ENCODE measurements around the gene CCDC148. TPM values are rescaled to one million over a fixed set of nuclear protein-coding genes. Genes with fewer than 3 reads are reported as not detected.

CCDC148 gene
- total and polyA plus RNA-seq, 5 donors from 2014 or later = not detected

DNA sequence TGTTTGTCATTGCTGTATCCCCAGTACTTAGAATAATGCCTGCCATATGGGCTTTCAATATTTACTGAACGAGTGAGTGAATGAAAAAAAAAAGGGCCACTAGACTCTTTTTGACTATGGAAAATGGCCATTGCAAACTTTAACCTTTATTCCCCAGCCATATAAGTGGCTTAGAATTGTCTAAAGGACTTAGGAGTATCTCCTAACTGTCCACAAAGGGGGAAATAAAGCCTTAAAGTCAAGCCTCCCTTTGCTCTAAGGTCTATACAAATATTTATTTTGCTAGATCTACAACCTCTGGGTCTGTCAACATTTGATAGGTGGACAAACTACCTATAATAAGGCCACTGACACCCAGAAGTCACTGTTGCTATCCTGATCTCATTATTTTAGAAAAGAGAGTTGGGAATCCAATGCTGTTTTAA is 329.2 kb downstream of the CCDC148 start:
- ATAC-seq (ENCODE audit: low read depth in 2 of 2) (no peak), DNase-seq (no peak)
- H3K4me3 Mint-ChIP-seq = no peak overlapping the region
- H3K4me1 Mint-ChIP-seq = no peaks in the 10 kb centered on the region
- no peaks in the 10 kb centered on the region for H3K27me3 ChIP-seq (ENCODE audit: control insufficient read depth, insufficient read depth, low read length)
- no peaks in the 10 kb centered on the region for H3K36me3 Mint-ChIP-seq
- no peaks in the 10 kb centered on the region for H3K9me3 ChIP-seq (ENCODE audit: control insufficient read depth in 2 of 2, low read length in 2 of 2)
- no peaks in the 10 kb centered on the region for H3K36me3 ChIP-seq (ENCODE audit: control insufficient read depth, insufficient read depth, low read length)
- H3K27ac Mint-ChIP-seq = no peak overlapping the region
- no peaks in the 10 kb centered on the region for H3K9me3 Mint-ChIP-seq
- H3K4me3 ChIP-seq (ENCODE audit: low read depth, low read length) = no peak overlapping the region
- peaks cover 4% of the 10 kb centered on the region for H3K27me3 Mint-ChIP-seq
- no peak overlapping the region for H3K27ac ChIP-seq (ENCODE audit: insufficient read depth, low read length, poor library complexity, severe bottlenecking)
- H3K4me1 ChIP-seq (ENCODE audit: control insufficient read depth, insufficient read depth, low read length, poor library complexity, severe bottlenecking) = no peaks in the 10 kb centered on the region

DNA sequence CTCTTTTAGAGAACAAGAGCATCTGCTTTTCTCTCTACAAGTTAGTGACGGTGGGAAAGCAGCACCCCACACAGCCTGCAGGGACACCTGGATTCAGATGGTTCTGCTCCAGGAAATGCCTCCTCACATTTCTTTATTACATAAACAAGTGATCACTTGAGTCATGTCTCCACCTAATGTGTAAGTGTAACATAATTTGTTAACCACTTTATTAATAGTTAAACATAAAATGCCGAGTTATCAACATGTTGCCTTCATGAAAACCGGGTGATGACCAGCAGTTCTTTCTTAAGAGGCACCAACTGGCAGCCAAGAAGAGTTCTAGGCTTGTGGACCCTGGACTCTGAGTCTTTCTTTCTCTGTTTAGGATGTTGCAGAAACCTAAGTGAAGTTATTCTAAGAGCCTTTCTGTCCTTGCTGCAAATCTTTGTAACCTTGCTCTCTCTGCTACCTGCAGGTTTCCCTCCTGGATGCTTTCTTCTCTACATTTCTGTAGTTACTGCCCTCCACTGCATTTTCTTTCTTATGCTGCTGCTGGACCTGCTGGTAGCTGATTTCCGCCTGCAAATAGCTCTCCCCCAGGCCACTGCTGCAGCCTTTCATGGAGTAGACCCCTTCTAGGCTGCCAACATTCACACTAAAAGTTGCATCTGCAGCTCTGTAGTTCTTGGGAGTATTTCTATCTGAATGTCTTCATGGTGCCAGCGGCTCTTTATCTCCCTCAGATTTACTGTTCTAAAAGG is 330.6 kb downstream of the CCDC148 start:
- Mint-ChIP-seq H3K4me3 (no peak overlapping the region), H3K27ac (no peak overlapping the region), H3K36me3 (no peaks in the 10 kb centered on the region), H3K9me3 (no peaks in the 10 kb centered on the region), H3K27me3 (peaks cover 4% of the 10 kb centered on the region), H3K4me1 (no peaks in the 10 kb centered on the region)
- Histone ChIP-seq H3K36me3 (ENCODE audit: control insufficient read depth, insufficient read depth, low read length) (no peaks in the 10 kb centered on the region), H3K9me3 (ENCODE audit: control insufficient read depth in 2 of 2, low read length in 2 of 2) (no peaks in the 10 kb centered on the region), H3K27ac (ENCODE audit: insufficient read depth, low read length, poor library complexity, severe bottlenecking) (no peak overlapping the region), H3K27me3 (ENCODE audit: control insufficient read depth, insufficient read depth, low read length) (no peaks in the 10 kb centered on the region), H3K4me3 (ENCODE audit: low read depth, low read length) (no peak overlapping the region), H3K4me1 (ENCODE audit: control insufficient read depth, insufficient read depth, low read length, poor library complexity, severe bottlenecking) (no peaks in the 10 kb centered on the region)
- DNase-seq = no peak
- ATAC-seq (ENCODE audit: low read depth in 2 of 2) = no peak

DNA sequence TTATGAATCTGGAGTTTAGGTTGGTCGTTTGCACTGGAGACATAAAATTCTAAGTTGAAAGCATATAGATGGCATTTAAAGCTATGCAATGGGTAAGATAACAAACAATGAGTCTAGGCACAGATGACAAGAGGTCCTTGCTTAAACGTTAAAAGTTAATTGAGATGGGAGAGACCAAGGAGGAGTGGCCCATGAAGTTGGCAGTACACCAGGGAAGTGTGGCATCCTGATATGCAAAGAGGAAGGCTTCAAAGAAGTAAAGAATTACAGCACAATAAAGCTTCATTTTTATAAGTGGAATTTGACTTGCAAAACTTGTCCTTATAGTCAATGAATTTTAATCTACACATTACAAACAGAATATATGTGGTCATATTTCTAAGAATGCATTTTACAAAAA is 331.7 kb downstream of the CCDC148 start:
- Mint-ChIP-seq H3K27ac (no peak overlapping the region), H3K4me1 (no peaks in the 10 kb centered on the region), H3K27me3 (peaks cover 4% of the 10 kb centered on the region), H3K4me3 (no peak overlapping the region), H3K36me3 (no peaks in the 10 kb centered on the region), H3K9me3 (no peaks in the 10 kb centered on the region)
- Histone ChIP-seq H3K27me3 (ENCODE audit: control insufficient read depth, insufficient read depth, low read length) (no peaks in the 10 kb centered on the region), H3K36me3 (ENCODE audit: control insufficient read depth, insufficient read depth, low read length) (no peaks in the 10 kb centered on the region), H3K4me1 (ENCODE audit: control insufficient read depth, insufficient read depth, low read length, poor library complexity, severe bottlenecking) (no peaks in the 10 kb centered on the region), H3K27ac (ENCODE audit: insufficient read depth, low read length, poor library complexity, severe bottlenecking) (no peak overlapping the region), H3K4me3 (ENCODE audit: low read depth, low read length) (no peak overlapping the region), H3K9me3 (ENCODE audit: control insufficient read depth in 2 of 2, low read length in 2 of 2) (no peaks in the 10 kb centered on the region)
- DNase-seq (no peak), ATAC-seq (ENCODE audit: low read depth in 2 of 2) (no peak)

Other genes with a start within 250 kb of the CCDC148 start
- gene PKP4, start 199 bp upstream of the CCDC148 start, total RNA-seq = 21.9 TPM
- 10 to 100 TPM in 1 of 4 donors, 1 to 10 TPM in 3; 1.9 to 17.4 (median 3.4) TPM for gene PKP4, start 199 bp upstream of the CCDC148 start, polyA plus RNA-seq

Data from CD4-positive, CD25-positive, alpha-beta regulatory T cell (primary cell).